ENCODE results near the gene RADIL. TPM values are rescaled to one million over a fixed set of nuclear protein-coding genes. Genes with fewer than 3 reads are reported as not detected.
A peak's percentile ranks its signal among the peaks of the same experiment; 100 is the strongest.

Gene RADIL
- total RNA-seq, 1 experiment from 2014 or later: 5.6 TPM

GRCh38 chr7:4791101-4791737 lies 92.3 kb downstream of the RADIL start:
- H3K9me2 ChIP-seq (replicated peaks; ENCODE audit: low read length): no peaks in the 10 kb centered on the region
- no peaks in the 10 kb centered on the region for H3K79me2 ChIP-seq (ENCODE audit: low read length)
- no peaks in the 10 kb centered on the region for H3K9me3 ChIP-seq (ENCODE audit: low read length)
- H3K27ac ChIP-seq (ENCODE audit: low read length): no peak overlapping the region
- no peak for DNase-seq
- H3K27me3 ChIP-seq (ENCODE audit: low read length): no peaks in the 10 kb centered on the region
- intact Hi-C loops (cut with micrococcal nuclease): no loop called here
- H2AFZ ChIP-seq (ENCODE audit: low read length): no peak overlapping the region
- H3K9ac ChIP-seq (ENCODE audit: low read length): no peak overlapping the region
- H3K4me3 ChIP-seq (ENCODE audit: low read length): no peak overlapping the region
- no peaks in the 10 kb centered on the region for H3K4me1 ChIP-seq (ENCODE audit: insufficient read depth, low read length)
- ChIA-PET CTCF (interaction anchor here (1.2 kb wide), 1 partner anchor 91 kb away, joined by 3 read pairs; no protein-coding TSS in a partner anchor), POLR2A (ENCODE audit: unreplicated experiment) (no interaction called here)
- peaks cover 4% of the 10 kb centered on the region; the same call in 1 of the 2 replicates for H3K36me3 ChIP-seq (ENCODE audit: low read depth, low read length)
- no peak overlapping the region for H3K4me2 ChIP-seq (ENCODE audit: low read length)
- no peaks in the 10 kb centered on the region for H3F3A ChIP-seq (ENCODE audit: low read length, unreplicated experiment)
- no peaks in the 10 kb centered on the region for H4K20me1 ChIP-seq (ENCODE audit: low read length)
- TF ChIP-seq EZH2phosphoT487 (IDR thresholded peaks at IDR 0.05; ENCODE audit: borderline replicate concordance, low read length) (no peak), CTCF (conservative IDR thresholded peaks at IDR 0.05; ENCODE audit: low read depth, low read length) (no peak), EZH2 (IDR thresholded peaks at IDR 0.05; ENCODE audit: low read length, unreplicated experiment) (no peak)
- BruUV-seq (replicated peaks): TSS peak; percentile 9
- no peak for ATAC-seq

- peaks cover 4% of the 10 kb centered on the region; the same call in 1 of the 2 replicates for H3K36me3 ChIP-seq (ENCODE audit: low read depth, low read length)
- ChIA-PET CTCF (no interaction called here), POLR2A (ENCODE audit: unreplicated experiment) (no interaction called here)
- no peak overlapping the region for H2AFZ ChIP-seq (ENCODE audit: low read length)
- H3K79me2 ChIP-seq (ENCODE audit: low read length): no peaks in the 10 kb centered on the region
- intact Hi-C loops (cut with micrococcal nuclease): no loop called here
- H3F3A ChIP-seq (ENCODE audit: low read length, unreplicated experiment): no peaks in the 10 kb centered on the region
- H4K20me1 ChIP-seq (ENCODE audit: low read length): no peaks in the 10 kb centered on the region
- H3K9me2 ChIP-seq (replicated peaks; ENCODE audit: low read length): no peaks in the 10 kb centered on the region
- H3K4me1 ChIP-seq (ENCODE audit: insufficient read depth, low read length): no peaks in the 10 kb centered on the region
- ATAC-seq (no peak), DNase-seq (no peak)
- H3K27ac ChIP-seq (ENCODE audit: low read length): no peak overlapping the region
- H3K9ac ChIP-seq (ENCODE audit: low read length): no peak overlapping the region
- H3K4me2 ChIP-seq (ENCODE audit: low read length): no peak overlapping the region
- no peaks in the 10 kb centered on the region for H3K9me3 ChIP-seq (ENCODE audit: low read length)
- no peaks in the 10 kb centered on the region for H3K27me3 ChIP-seq (ENCODE audit: low read length)
- BruUV-seq (replicated peaks): no TSS peak
- H3K4me3 ChIP-seq (ENCODE audit: low read length): no peak overlapping the region
- TF ChIP-seq EZH2 (IDR thresholded peaks at IDR 0.05; ENCODE audit: low read length, unreplicated experiment) (no peak), EZH2phosphoT487 (IDR thresholded peaks at IDR 0.05; ENCODE audit: borderline replicate concordance, low read length) (no peak), CTCF (conservative IDR thresholded peaks at IDR 0.05; ENCODE audit: low read depth, low read length) (no peak)
These were observed 93.0 kb downstream of the RADIL start for GRCh38 chr7:4790516-4790991.

GRCh38 chr7:4790078-4790465 lies 93.4 kb downstream of the RADIL start:
- no peak for TF ChIP-seq EZH2phosphoT487 (IDR thresholded peaks at IDR 0.05; ENCODE audit: borderline replicate concordance, low read length)
- TF ChIP-seq EZH2 (IDR thresholded peaks at IDR 0.05; ENCODE audit: low read length, unreplicated experiment): no peak
- ChIA-PET POLR2A (ENCODE audit: unreplicated experiment) (no interaction called here), CTCF (no interaction called here)
- Histone ChIP-seq H3F3A (ENCODE audit: low read length, unreplicated experiment) (no peaks in the 10 kb centered on the region), H3K4me1 (ENCODE audit: insufficient read depth, low read length) (no peaks in the 10 kb centered on the region), H3K27ac (ENCODE audit: low read length) (no peak overlapping the region), H3K79me2 (ENCODE audit: low read length) (no peaks in the 10 kb centered on the region), H3K4me2 (ENCODE audit: low read length) (no peak overlapping the region), H3K27me3 (ENCODE audit: low read length) (no peaks in the 10 kb centered on the region), H3K4me3 (ENCODE audit: low read length) (no peak overlapping the region), H3K9me3 (ENCODE audit: low read length) (no peaks in the 10 kb centered on the region), H3K9me2 (replicated peaks; ENCODE audit: low read length) (no peaks in the 10 kb centered on the region), H2AFZ (ENCODE audit: low read length) (no peak overlapping the region), H3K9ac (ENCODE audit: low read length) (no peak overlapping the region), H3K36me3 (ENCODE audit: low read depth, low read length) (peaks cover 4% of the 10 kb centered on the region; the same call in 1 of the 2 replicates), H4K20me1 (ENCODE audit: low read length) (no peaks in the 10 kb centered on the region)
- BruUV-seq (replicated peaks): no TSS peak
- ATAC-seq (no peak), DNase-seq (no peak)
- intact Hi-C loops (cut with micrococcal nuclease): no loop called here

All from PC-3 (cell line).